Fibroblast of lung (primary cell): ENCODE results near the gene RAPGEF5.

Experiments used
- CTCF ChIP-seq, 2 donors: IDR thresholded peaks in 1 of 2; conservative IDR thresholded peaks in 1 of 2; 1 replicate in 1 of 2; 2 replicates in 1 of 2; pipeline ENCODE4 v1.5.1; 2011 to 2012; ENCODE audit warnings: low read length in 2 of 2, control low read depth in 1 of 2, inconsistent platforms in 1 of 2, low read depth in 1 of 2, mild to moderate bottlenecking in 1 of 2
- EZH2 ChIP-seq: IDR thresholded peaks from 2 replicates; pipeline ENCODE4 v1.5.1; 2012; ENCODE audit warnings: low read length, control low read depth, mild to moderate bottlenecking; ENCODE audit errors: missing control alignments

DNA sequence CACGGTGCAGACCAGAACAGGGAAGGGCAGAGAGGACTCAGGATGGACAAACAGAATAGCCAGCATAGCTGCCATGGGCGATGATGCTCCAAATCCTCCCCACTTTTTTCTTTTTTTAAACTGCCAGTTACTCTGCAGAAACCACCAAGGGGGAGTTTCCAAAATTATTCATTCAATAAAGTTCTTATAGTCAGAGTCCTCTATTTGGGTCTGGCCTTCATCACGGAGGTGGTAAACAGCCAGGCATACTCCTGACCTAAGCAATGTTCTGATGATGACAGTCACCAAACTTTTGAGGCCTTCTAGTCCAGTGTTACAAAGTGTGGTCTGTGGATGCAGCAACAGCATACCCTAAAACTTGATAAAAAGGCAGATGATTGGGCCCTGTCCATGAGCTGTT lies 12.3 kb downstream of the RAPGEF5 start:
- TF ChIP-seq CTCF (conservative IDR thresholded peaks at IDR 0.05 in 1 of 2, IDR thresholded peaks at IDR 0.05 in 1 of 2; ENCODE audit: low read depth in 1 of 2, low read length in 2 of 2), result no peak
- TF ChIP-seq EZH2, result no peak
